Measurements from ENCODE around the gene ADRA2C.

GRCh38 chr4:3791910-3792542 is 25.8 kb downstream of the ADRA2C start:
- TF ChIP-seq CTCF (conservative IDR thresholded peaks at IDR 0.05; ENCODE audit: low read depth, low read length), result no peak
- no peak for TF ChIP-seq EZH2 (IDR thresholded peaks at IDR 0.05; ENCODE audit: low read length, unreplicated experiment)
- TF ChIP-seq EZH2phosphoT487 (IDR thresholded peaks at IDR 0.05; ENCODE audit: borderline replicate concordance, low read length), result no peak
